HG03558 (cell line): ENCODE measurements around the gene ATG10.
"Not testable (repeated sequence)": the region's sequence is repeated elsewhere in the genome, so short reads cannot be mapped to it uniquely, and the experiment has no call there.

Source experiments
- ATAC-seq: cut with Tn5 transposase; IDR thresholded peaks from one replicate; pipeline ENCODE4 v1.9.1; 2021; ENCODE audit warnings: moderate number of reproducible peaks; ENCODE audit not compliant: unreplicated experiment; ENCODE audit errors: extremely low read depth

The ATG10 gene

GRCh38 chr5:82045554-82046275 is 73.9 kb downstream of the ATG10 start:
- ATAC-seq = no peak

DNA sequence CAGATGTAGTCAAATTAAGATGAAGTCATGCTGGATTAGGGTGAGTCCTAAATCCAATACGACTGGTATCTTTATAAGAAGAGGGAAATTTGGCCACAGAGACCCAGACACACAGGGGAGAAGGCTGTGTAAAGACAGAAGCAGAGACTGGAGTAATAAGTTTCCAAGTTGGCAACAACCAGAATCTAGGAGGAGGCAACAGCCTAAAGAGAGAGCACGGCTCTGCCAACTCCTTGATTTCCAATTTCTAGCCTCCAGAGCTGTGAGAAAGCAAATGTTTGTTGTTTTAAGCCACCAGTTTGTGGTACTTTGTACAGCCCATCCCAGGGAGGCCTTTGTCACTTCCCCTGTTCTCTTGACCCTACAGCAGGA is 74.4 kb downstream of the ATG10 start:
- ATAC-seq = no peak

DNA sequence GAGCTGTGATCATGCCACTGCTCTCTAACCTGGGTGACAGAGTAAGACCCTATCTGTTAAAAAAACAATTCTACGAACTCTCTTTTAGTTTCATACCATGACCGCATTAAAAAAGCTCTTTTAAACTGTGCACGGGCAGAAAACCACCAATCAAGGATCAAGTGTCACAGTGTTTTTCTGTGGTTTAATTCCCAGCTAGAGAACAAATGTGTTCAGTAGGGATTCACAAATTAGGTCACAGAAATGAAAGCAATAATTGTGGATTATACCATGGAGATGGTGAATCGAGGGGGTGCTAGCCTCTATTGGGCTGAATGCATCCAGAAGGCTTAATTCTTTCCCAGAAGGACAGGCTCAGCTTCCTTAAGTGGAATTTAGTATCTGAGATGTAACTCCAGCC is 79.1 kb downstream of the ATG10 start:
- no peak for ATAC-seq

DNA sequence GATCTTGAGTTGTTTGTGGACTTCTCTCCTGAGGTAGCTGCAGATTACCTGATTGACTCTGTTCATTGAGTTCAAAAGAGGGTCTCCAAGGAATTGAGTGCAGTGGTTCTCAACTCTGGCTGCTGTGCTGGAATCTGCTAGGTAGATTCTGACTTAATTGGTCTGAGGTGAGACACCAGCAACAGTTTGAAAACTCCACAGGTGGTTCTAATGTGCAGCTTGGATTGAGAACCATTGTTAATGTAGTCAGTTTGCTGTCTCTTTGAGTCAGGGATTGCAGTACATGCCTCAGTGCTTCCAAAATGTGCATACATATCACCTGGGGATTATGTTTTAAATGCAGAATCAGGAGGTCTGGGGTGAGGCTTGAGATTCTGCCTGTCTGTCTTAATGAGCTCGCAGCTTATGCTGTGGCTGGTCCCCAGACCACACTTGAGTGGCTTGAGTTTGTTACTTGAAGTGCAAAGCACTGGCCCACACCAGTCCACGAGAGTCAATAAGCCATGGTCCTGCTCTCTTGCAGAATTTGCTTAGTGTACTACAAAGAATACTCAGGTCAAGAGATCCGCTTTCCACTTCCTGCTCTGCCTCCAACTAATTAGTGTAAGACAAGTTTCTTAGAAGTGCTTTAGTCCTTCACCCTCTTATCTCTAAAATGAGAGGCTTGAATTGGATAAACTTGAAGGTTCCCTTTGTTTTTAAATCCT is 82.3 kb downstream of the ATG10 start:
- ATAC-seq = no peak

DNA sequence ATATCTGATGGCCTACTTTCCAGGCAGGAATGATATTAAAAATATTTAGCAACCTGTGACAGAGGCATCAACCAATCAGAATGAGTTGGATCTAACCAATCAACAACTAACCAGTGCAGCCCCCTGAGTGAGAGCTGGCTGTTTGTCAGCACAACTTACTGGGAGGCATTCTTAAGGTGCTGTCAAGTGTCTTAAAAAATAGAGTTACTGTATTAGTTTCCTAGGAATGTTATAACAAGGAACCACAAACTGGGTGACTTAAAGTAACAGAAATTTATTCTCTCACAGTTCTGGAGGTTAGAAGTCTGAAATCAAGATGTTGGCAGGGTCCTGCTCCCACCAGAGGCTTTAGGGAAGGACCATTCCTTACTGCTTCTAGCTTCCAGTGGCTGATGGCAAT is 85.2 kb downstream of the ATG10 start:
- ATAC-seq = no peak

DNA sequence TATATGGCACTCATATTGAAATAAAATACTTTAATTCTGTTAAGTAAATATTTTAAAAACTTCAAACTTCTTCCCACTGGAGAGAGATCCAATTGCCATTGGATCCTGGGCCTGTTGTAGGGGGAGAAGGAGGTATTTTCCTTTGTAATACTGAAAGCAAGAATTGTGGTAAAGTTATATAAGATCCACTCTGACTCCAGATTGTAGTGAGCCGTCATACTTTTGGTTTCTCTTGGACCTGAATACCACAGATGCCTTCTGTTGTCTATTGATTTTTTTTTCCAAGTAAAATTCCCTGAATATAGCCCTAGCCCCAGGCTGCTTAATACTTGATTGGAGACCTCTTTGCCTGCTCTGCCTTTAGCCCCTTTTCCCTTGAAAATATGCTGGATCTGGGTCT is 86.9 kb downstream of the ATG10 start:
- ATAC-seq = no peak

DNA sequence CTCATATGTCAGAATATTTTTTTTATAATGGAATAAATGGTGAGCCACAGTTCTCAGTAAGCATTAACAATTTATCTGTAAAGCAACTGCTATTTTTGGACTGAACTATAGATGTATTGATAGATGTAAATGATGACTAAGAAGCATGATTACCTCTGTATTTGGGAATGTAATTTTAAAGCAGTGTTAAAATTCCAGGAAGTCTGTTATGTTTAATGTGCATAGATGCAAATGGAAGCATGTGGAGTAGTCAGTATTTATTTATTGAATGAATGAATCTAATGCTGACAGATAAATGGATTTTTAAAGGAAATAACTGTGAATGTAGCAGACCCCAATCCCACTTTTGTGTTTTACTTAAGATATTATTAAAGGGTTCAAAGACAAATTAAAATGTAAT is 95.0 kb downstream of the ATG10 start:
- no peak for ATAC-seq

- not testable (repeated sequence) for ATAC-seq
These were observed 96.2 kb downstream of the ATG10 start for GRCh38 chr5:82068042-82068441.

DNA sequence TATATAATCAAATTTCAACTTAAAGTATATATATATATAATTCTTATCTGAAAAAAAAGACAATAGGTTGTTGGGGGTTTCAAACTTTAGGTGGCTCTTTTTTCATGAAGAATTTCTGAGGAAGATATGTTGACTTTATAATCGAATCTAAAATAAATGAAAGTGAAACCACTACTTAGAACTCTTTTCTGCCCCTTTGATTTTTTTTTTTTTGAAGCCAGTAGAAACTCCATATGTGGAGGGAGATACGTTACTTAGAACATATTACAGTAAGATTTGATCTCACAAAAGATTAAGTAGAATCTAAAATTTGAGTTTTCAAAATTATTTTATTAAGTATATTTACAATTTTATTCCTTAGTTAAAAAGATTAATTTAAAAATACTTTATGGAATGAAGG is 96.9 kb downstream of the ATG10 start:
- no peak for ATAC-seq

DNA sequence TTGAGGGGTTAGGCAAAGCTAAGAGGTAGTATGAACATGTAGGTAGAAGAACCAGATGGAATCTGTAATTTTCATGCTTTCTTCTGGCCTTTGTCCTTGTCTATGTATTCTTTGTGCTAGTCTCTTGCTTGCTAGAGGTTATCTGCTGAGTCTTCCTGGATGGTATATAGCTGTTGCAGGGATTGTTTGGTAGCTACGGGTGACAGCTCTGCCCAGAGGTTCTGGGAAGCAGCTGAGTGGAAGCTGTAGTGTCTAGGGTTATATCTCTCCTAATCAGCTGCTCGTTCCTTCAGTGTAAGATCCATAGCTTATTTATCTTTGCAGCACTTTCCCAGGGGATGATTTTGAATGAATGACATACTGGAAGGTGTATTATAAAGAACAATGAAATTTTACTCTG is 100.3 kb downstream of the ATG10 start:
- ATAC-seq = no peak

- no peak for ATAC-seq
These were observed 101.4 kb downstream of the ATG10 start for GRCh38 chr5:82073179-82073578.

DNA sequence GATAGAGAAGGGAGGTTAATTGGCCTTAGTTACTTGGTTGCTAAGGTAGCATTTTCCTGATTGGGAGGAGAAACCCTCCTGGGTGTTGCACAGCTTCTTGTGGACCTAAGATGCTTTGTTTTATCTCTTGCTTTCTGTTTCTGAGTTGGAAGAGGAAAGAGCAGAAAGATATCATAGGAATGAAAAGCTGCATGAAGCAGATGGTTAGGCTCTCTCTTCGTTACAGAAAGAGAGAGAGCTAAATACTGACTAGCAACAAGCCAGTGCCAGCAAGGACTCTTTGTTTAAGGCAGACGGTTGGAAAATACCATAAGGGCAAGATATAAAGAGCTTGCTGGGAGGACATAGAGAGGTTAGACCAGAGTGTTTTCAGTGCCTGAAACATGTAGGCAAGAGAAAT is 103.1 kb downstream of the ATG10 start:
- no peak for ATAC-seq

GRCh38 chr5:82077496-82077895 is 105.7 kb downstream of the ATG10 start:
- no peak for ATAC-seq

- no peak for ATAC-seq
These were observed 119.8 kb downstream of the ATG10 start for GRCh38 chr5:82091617-82092016.

DNA sequence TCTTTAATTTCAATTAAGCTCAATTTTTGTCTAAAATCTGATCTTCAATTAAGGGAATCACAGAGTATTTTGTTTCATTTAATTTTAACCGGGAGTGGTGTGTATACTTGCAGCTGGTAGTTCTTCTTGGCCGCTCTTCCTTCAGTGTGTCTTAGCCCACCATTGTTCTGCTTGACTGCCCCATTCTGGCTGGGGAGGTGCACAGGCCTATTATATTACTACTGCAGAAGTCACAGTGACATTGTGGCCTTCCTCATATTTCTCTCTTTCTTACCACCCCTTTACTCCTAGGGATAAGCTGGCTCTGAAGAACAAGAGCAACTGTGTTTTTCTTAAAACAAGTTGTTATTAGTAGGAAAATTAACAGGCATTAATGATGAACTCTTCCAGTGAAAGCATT is 123.7 kb downstream of the ATG10 start:
- no peak for ATAC-seq

- ATAC-seq = no peak
These were observed 124.4 kb downstream of the ATG10 start for GRCh38 chr5:82096249-82096648.

DNA sequence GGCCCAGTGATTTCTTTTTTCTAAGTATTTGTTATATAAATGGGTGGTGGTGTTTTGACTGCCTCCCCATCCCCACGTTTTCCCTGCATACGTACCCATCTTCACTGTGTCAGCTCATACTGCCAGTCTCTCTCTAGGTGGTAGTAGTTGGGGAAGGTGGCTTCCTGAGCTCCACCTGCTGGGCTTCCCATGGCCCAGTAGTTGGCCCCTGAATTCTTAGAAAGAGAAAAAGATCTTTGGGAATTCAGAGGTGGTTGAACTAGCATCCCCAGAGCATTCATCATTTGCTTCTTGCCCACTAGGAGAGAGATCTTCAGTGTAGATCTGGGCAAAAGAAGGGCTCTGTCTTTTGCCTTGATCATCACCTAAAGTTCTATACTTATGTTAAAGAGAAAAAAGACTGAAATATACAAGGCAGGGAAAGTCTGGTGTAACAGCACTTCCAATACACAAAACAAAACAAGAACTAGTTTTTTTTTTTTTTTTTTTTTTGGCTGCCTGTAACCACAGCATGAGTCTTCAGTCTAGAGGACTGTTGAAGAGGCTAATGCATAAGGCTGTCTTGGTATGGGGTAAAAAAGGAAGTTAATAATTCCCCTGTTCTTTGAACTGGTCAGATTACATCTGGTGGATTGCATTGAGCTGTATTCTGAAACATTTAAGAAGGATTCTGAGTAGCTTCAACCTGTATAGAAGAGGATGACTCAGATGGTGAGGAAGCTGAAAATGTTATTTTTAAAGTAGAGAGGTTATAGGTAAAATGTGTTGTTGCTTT is 128.7 kb downstream of the ATG10 start:
- peak; percentile 91 for ATAC-seq

- no peak for ATAC-seq
These were observed 133.0 kb downstream of the ATG10 start for GRCh38 chr5:82104872-82105271.

- no peak for ATAC-seq
These were observed 133.6 kb downstream of the ATG10 start for GRCh38 chr5:82105457-82105856.

- no peak for ATAC-seq
These were observed 134.4 kb downstream of the ATG10 start for GRCh38 chr5:82106207-82106606.

DNA sequence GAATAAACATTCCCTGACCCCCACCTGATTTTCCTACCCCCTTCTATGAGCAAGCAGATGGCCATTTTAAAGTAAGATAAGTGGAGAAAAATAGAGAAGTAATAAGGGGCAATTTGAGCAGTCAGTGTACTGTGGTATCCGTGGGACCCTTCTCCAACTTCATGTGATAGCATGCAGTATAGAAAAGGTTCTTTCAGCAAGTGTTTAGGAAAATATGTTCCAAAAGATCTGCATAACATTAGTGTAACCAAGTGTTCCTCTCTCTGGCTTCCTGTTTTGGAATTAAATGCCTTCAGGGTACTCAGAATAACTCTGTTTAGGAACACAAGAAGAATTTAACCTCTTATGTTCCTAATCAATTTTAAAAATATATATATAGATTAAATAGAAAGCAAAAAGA is 134.9 kb downstream of the ATG10 start:
- ATAC-seq = no peak
